ENCODE measurements around the gene KLF5.

- TF ChIP-seq CTCF (conservative IDR thresholded peaks at IDR 0.05; ENCODE audit: low read depth, low read length): no peak
- no peak for TF ChIP-seq EZH2 (IDR thresholded peaks at IDR 0.05; ENCODE audit: borderline replicate concordance, low read depth, low read length, poor library complexity, severe bottlenecking)
Observed at GRCh38 chr13:73082471-73082870, 23.7 kb downstream of the KLF5 start.
